ENCODE measurements around the gene CNOT6L. TPM values are rescaled to one million over a fixed set of nuclear protein-coding genes. Genes with fewer than 3 reads are reported as not detected.

Gene CNOT6L
- total and polyA plus RNA-seq, 2 of the 4 experiments (the other 2 are of a cell fraction): 3.5 to 21.1 TPM

DNA sequence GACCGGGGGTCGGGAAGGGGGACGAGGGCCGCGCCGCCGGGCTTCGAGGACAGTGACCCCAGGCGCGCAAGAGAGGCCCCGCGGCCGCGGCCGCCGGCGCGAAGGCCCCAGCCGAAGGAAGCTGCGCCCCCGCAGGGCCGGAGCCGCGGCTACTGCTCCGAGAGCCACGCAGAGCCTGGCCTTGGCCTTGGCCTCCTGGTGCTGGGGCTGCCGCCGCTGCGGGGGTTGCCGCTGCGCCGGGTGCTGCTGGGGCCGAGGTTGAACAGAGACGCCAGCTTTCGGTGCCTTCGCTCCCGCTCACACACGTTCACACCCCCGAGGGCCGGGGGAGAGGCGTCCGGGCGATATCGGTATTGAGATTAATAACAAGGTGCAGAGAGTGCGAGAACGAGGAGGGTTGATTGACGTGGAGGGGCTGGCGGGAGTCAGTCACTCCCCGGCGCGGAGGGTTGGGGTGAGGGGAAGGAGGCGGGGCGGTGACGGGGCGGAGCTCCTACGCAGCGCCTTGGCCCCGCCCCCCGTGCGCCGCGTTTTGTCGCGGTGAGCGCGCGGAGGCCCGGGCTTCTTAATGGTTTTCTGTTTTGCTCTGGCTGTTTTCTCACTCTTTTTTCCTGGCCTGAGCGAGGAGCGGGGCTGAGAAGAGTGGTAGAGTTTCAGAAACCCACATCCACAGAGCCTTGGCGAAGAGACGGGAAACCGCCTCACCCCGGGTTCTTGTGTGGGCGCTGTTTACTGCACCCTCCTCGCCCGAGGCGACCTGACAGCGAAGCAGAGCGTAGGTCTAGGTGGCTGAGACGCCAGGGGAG lies 878 bp upstream of the CNOT6L start:
- Histone ChIP-seq H3K27ac (ENCODE audit: insufficient read depth, low read length) (peak overlapping the region; percentile 86), H2BK5ac (ENCODE audit: low read depth, low read length, poor library complexity, severe bottlenecking) (peak overlapping the region; percentile 85), H3K4me2 (ENCODE audit: low read depth, low read length) (peak overlapping the region; percentile 91), H3K23ac (ENCODE audit: low read depth, low read length) (peak overlapping the region; percentile 72), H2BK20ac (ENCODE audit: low read depth, low read length) (no peak overlapping the region), H3K9me3 (ENCODE audit: control insufficient read depth, insufficient read depth, low read length) (no peaks in the 10 kb centered on the region), H4K20me1 (ENCODE audit: insufficient read depth, low read length) (peaks cover 16% of the 10 kb centered on the region; the same call in 1 of the 2 replicates), H3K14ac (replicated peaks; ENCODE audit: low read depth, low read length) (peak overlapping the region; percentile 72; the same call in 1 of the 2 replicates), H3K9me1 (ENCODE audit: insufficient read depth, low read length) (no peaks in the 10 kb centered on the region), H3K4ac (ENCODE audit: low read depth, low read length) (peak overlapping the region; percentile 66), H3K9ac (ENCODE audit: low read depth, low read length) (peak overlapping the region; percentile 88), H3K36me3 (ENCODE audit: control insufficient read depth, insufficient read depth, low read length) (no peaks in the 10 kb centered on the region), H2AK5ac (ENCODE audit: low read depth, low read length) (peak overlapping the region; percentile 34; the same call in 1 of the 2 replicates), H2BK120ac (ENCODE audit: low read depth, low read length) (peak overlapping the region; percentile 69; the same call in 1 of the 2 replicates), H3K56ac (ENCODE audit: extremely low read depth, insufficient read depth, low read length) (peak overlapping the region; percentile 77), H3K18ac (ENCODE audit: low read depth, low read length) (peak overlapping the region; percentile 63; the same call in 1 of the 2 replicates), H3K27me3 (ENCODE audit: control insufficient read depth, insufficient read depth, low read length) (no peaks in the 10 kb centered on the region), H4K5ac (ENCODE audit: low read depth, low read length) (peak overlapping the region; percentile 40), H3K79me1 (ENCODE audit: low read depth in 1 of 2, low read length in 2 of 2) (peaks cover 8 to 12% of the 10 kb centered on the region in 2 experiments), H2AK9ac (replicated peaks; ENCODE audit: low read depth, low read length, poor library complexity) (peak overlapping the region; percentile 66), H4K8ac (ENCODE audit: low read depth in 2 of 2, low read length in 2 of 2) (peak overlapping the region; percentile 74 to 84; a peak in 3 of 4 replicates), H2AFZ (replicated peaks; ENCODE audit: low read length, poor library complexity) (peak overlapping the region; percentile 98), H3K4me3 (ENCODE audit: insufficient read depth, low read depth, low read length) (peak overlapping the region; percentile 94), H4K91ac (ENCODE audit: insufficient read depth, low read depth, low read length) (peak overlapping the region; percentile 75), H3K4me1 (ENCODE audit: control insufficient read depth, insufficient read depth, low read length) (peaks cover 2% of the 10 kb centered on the region), H2BK15ac (ENCODE audit: low read depth, low read length) (0 out of 3 replicates have a peak overlapping the region, but pooled peaks have one; percentile 29)
- ChIA-PET POLR2A (ENCODE audit: unreplicated experiment) (interaction anchor here (0.5 to 1.0 kb wide), 2 partner anchors 43 to 111 kb away, joined by 3 read pairs; partner anchors contain the start of gene MRPL1), CTCF (interaction anchor here (0.8 to 1.2 kb wide), 2 partner anchors 11 to 19 kb away, joined by 3 to 4 read pairs; no protein-coding TSS in a partner anchor)
- in situ Hi-C loops (cut with MboI; ENCODE audit: low sequenced_read_pairs) (no loop called here), dilution Hi-C loops (cut with HindIII; ENCODE audit: low sequenced_read_pairs, unreplicated experiment) (no loop called here), intact Hi-C loops (cut with micrococcal nuclease) (loop anchor here (5.0 kb wide), 4 partner anchors 43 to 433 kb away; no protein-coding TSS in a partner anchor)
- TF ChIP-seq MAZ (IDR thresholded peaks at IDR 0.05; ENCODE audit: borderline replicate concordance, low read depth, low read length) (peak; percentile 77; the same call in 1 of the 2 replicates), USF2 (IDR thresholded peaks at IDR 0.05; ENCODE audit: low read depth, low read length) (no peak), MXI1 (IDR thresholded peaks at IDR 0.05; ENCODE audit: borderline replicate concordance, low read depth, low read length) (0 out of 2 replicates have a peak, but pooled peaks have one; percentile 29), POLR2A (IDR thresholded peaks at IDR 0.05; ENCODE audit: low read depth, low read length) (peak; percentile 53; the same call in 1 of the 2 replicates)
- no TSS peak for BruUV-seq (replicated peaks)
- DNase-seq (peak; percentile 70), ATAC-seq (ENCODE audit: low read depth) (peak; percentile 83)
- WGBS, 2 experiments (ENCODE audit: extremely low coverage in 2 of 2, insufficient read length in 1 of 2): 0% methylated on average over 14 of the region's 81 CpGs; no CpG with 5 or more reads in 1 of the 2 experiments
